Smooth muscle cell (in vitro differentiated cells): ENCODE results near the gene NT5DC3. TPM values are rescaled to one million over a fixed set of nuclear protein-coding genes. Genes with fewer than 3 reads are reported as not detected.

ENCODE experiments used
- DNase-seq: peaks from one replicate; lab custom pipeline; 2025; ENCODE audit not compliant: unreplicated experiment; lab: John Stamatoyannopoulos, UW
- H2AFZ ChIP-seq: fragments of 200-600 bp; sonication (generic); 2 replicates; pipeline ENCODE4 v1.6.0; 2016; ENCODE audit warnings: antibody characterized with exemption, low read depth, mild to moderate bottlenecking
- H3F3A ChIP-seq: fragments of 200-600 bp; sonication (generic); 2 replicates; pipeline ENCODE4 v1.6.0; 2017; ENCODE audit warnings: antibody characterized with exemption, low read depth
- H3K27ac ChIP-seq: fragments of 200-600 bp; sonication (generic); 2 replicates; pipeline ENCODE4 v1.5.1; 2016; ENCODE audit warnings: low read depth, mild to moderate bottlenecking
- H3K27me3 ChIP-seq: fragments of 200-600 bp; sonication (generic); 2 replicates; pipeline ENCODE4 v1.6.1; 2016; ENCODE audit warnings: low read depth, mild to moderate bottlenecking
- H3K36me3 ChIP-seq: fragments of 200-600 bp; sonication (generic); 2 replicates; pipeline ENCODE4 v1.5.1; 2016; ENCODE audit warnings: low read depth
- H3K4me1 ChIP-seq: fragments of 200-600 bp; sonication (generic); 2 replicates; pipeline ENCODE4 v1.5.1; 2016; ENCODE audit warnings: low read depth
- H3K4me2 ChIP-seq: fragments of 200-600 bp; sonication (generic); 2 replicates; pipeline ENCODE4 v1.6.0; 2016; ENCODE audit warnings: mild to moderate bottlenecking
- H3K4me3 ChIP-seq: fragments of 200-600 bp; sonication (generic); 2 replicates; pipeline ENCODE4 v1.5.1; 2016; ENCODE audit warnings: mild to moderate bottlenecking
- H3K79me2 ChIP-seq: fragments of 200-600 bp; sonication (generic); 2 replicates; pipeline ENCODE4 v1.6.0; 2016; ENCODE audit warnings: low read depth, mild to moderate bottlenecking
- H3K9ac ChIP-seq: fragments of 200-600 bp; sonication (generic); 2 replicates; pipeline ENCODE4 v1.6.0; 2016; ENCODE audit warnings: low read depth
- H3K9me3 ChIP-seq: fragments of 200-600 bp; sonication (generic); replicated peaks from 2 replicates; pipeline ENCODE4 v1.5.1; 2016; ENCODE audit warnings: low read depth
- H4K20me1 ChIP-seq: fragments of 200-600 bp; sonication (generic); 2 replicates; pipeline ENCODE4 v1.6.0; 2016; ENCODE audit warnings: low read depth
- CTCF ChIP-seq: fragments of 200-600 bp; sonication (generic); IDR thresholded peaks from 2 replicates; pipeline ENCODE4 v1.5.1; 2017; ENCODE audit warnings: borderline replicate concordance, mild to moderate bottlenecking, antibody characterized with exemption; ENCODE audit not compliant: insufficient read depth, poor library complexity, severe bottlenecking
- WGBS: methylation state at CpG from one replicate; pipeline ENCODE4 v1.1.7; 2016; ENCODE audit warnings: low lambda C conversion rate; 5-methylcytosine and 5-hydroxymethylcytosine counted together
- polyA plus RNA-seq: library from polyadenylated mRNA; unstranded; fragments of >200 nt; fragmentation: Nextera tagmentation; extraction: Ambion mirVana; gene quantifications from 2 replicates; pipeline ENCODE4 v1.2.1, GENCODE V29; 2016
- total RNA-seq: library from RNA; depleted of rRNA; stranded (reverse); fragments of >200 nt; gene quantifications from 2 replicates; pipeline ENCODE4 v1.2.3, GENCODE V29; 2014

The NT5DC3 gene
- total and polyA plus RNA-seq, 2 experiments from 2014 or later: 0.57 to 1.4 TPM

DNA sequence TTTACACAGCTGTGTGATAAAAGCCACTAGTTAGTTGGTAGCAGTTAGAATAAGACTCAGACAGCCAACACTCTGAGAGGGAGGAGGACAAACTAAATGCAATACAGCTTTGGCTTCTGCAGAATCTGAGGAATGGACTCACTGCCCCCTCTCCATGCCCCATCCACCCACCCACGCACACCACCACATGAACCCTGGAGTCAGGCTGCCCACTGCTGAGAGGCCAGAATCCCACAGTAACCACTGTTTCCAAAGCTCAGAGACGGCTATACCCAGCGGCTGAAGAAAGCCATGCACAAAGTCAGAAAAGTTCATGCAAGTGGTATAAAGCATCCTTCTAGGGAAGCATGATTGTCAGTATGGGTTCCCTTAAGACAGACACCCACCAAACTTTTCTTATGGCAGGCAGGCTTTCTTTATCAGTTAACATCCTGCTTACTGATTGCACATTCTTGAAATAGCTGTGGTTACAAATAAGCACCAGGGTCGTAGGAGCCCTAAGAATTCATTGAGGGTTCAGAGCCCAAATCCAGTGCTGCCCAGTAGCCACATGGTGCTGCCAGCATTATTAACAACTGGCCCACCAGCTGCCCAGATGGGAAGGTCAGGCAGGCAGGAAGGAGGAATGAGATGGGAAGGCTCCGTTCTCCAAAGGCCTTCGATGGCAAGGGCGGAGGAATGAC, 61.5 kb downstream of the NT5DC3 start:
- 42% methylated on average over 7 of the region's 7 CpGs for WGBS
- Histone ChIP-seq H4K20me1 (no peaks in the 10 kb centered on the region), H2AFZ (no peak overlapping the region), H3K9ac (no peak overlapping the region), H3K79me2 (no peaks in the 10 kb centered on the region), H3K27me3 (no peaks in the 10 kb centered on the region), H3K4me3 (no peak overlapping the region), H3K36me3 (no peaks in the 10 kb centered on the region), H3F3A (no peaks in the 10 kb centered on the region), H3K27ac (no peak overlapping the region), H3K9me3 (no peaks in the 10 kb centered on the region), H3K4me2 (peak overlapping the region; percentile 43), H3K4me1 (no peaks in the 10 kb centered on the region)
- DNase-seq: no peak
- TF ChIP-seq CTCF: no peak

GRCh38 chr12:103778781-103779180, 62.3 kb downstream of the NT5DC3 start:
- no peak for TF ChIP-seq CTCF
- Histone ChIP-seq H3K27ac (no peak overlapping the region), H3K36me3 (no peaks in the 10 kb centered on the region), H3K4me3 (no peak overlapping the region), H3F3A (no peaks in the 10 kb centered on the region), H3K4me1 (peaks cover 2% of the 10 kb centered on the region), H3K4me2 (peak overlapping the region; percentile 43), H3K9me3 (no peaks in the 10 kb centered on the region), H2AFZ (no peak overlapping the region), H3K79me2 (no peaks in the 10 kb centered on the region), H3K9ac (no peak overlapping the region), H3K27me3 (no peaks in the 10 kb centered on the region), H4K20me1 (no peaks in the 10 kb centered on the region)
- WGBS: 86% methylated on average over 6 of the region's 6 CpGs
- DNase-seq: no peak

DNA sequence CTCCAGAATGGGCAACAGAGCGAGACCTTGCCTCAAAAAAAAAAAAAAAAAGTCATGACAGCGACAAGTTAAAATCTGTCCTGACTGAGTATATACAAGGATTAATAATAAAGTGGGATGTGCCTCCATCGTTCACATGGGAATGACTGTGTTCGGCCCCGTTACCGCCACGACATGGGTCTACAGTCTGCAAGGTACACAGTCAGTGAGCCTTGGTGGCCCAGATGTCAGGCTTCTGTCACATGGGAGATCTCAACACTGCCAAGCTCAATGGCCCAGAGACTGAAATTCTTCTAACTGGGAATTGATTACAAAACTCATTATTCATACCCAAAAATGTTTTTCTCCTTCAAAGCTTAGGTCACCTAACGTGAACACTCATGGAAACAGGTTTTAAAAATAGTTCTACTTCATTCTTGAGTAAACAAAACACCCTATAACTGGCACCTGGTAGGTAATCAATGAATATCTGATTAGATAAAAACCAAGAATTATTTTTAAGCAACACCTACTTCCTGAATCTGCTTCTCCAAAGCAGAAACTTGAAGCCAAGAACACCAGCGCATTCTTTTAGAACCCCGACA, 66.0 kb downstream of the NT5DC3 start:
- H3F3A ChIP-seq: no peaks in the 10 kb centered on the region
- no peak overlapping the region for H3K4me2 ChIP-seq
- no peak overlapping the region for H2AFZ ChIP-seq
- H3K4me1 ChIP-seq: peaks cover 3% of the 10 kb centered on the region
- 92% methylated on average over 10 of the region's 10 CpGs for WGBS
- no peaks in the 10 kb centered on the region for H3K9me3 ChIP-seq
- no peak for TF ChIP-seq CTCF
- no peaks in the 10 kb centered on the region for H4K20me1 ChIP-seq
- no peak overlapping the region for H3K9ac ChIP-seq
- no peaks in the 10 kb centered on the region for H3K79me2 ChIP-seq
- no peak overlapping the region for H3K4me3 ChIP-seq
- no peaks in the 10 kb centered on the region for H3K36me3 ChIP-seq
- no peaks in the 10 kb centered on the region for H3K27me3 ChIP-seq
- DNase-seq: no peak
- no peak overlapping the region for H3K27ac ChIP-seq
